NCI-H2107 (cell line): ENCODE data around the gene RGS13.

Experiments used
- DNase-seq: peaks from one replicate; lab custom pipeline; 2025; lab: John Stamatoyannopoulos, UW

RGS13 gene

DNA sequence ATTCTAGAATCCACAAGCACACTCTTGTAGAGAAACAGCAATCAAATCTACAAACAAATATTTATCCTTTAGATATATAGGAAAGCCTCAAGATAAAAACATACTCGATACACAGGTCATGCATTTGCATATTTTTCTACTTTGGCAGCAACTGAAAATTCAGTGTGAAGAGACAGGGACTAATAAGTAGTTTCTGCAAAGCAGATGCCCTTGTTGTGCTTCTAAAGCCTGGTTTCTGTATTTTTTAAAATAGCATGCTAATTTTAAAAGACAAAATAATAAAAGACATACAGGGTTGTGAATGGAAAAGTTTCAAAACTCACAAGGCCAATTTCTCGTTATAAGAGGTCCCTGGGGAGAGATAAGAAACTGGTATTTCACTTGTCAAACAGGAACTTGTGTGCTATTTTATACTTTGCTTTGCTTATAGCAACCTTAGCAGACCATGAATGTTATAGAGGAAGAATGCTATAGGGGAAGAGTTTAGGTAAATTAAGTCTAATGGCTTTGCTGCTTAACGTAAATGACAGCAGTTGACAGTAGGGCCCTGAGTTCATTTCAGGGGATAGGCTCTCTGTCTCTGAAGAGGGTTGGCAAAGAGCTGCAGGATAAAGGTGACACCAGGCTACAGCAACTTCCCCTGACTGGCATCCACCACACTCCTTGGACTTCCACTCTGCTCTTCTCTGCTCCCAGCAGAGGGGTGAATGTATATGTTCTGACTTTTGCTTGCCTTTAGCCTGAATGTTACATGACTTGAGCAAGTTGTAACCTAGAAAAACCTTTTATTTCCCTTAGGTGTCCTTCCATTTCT lies 9.4 kb upstream of the RGS13 start:
- no peak for DNase-seq

DNA sequence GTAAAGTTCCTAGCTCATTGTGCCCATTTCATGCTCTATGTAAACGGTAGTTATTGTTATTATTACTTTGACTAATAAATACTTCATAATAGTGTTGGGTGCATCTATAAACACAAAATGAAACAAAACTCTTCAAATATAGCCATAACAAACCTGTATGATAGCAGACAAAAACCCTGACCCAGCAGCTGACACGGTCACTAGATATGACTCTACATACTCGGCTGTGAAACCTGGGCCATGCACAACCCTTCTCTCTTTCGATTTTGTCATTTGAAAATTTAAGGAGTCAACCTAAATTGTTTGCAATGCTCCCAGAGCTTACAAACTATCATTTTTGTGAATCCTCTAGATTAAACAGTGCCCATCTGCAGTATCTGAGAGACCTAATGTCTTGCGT lies 8.0 kb upstream of the RGS13 start:
- DNase-seq: no peak

- DNase-seq: no peak
Measured at GRCh38 chr1:192628396-192629057, 7.4 kb upstream of the RGS13 start.

- no peak for DNase-seq
Measured at GRCh38 chr1:192629612-192630011, 6.3 kb upstream of the RGS13 start.

- no peak for DNase-seq
Measured at GRCh38 chr1:192630521-192631287, 5.2 kb upstream of the RGS13 start.

DNA sequence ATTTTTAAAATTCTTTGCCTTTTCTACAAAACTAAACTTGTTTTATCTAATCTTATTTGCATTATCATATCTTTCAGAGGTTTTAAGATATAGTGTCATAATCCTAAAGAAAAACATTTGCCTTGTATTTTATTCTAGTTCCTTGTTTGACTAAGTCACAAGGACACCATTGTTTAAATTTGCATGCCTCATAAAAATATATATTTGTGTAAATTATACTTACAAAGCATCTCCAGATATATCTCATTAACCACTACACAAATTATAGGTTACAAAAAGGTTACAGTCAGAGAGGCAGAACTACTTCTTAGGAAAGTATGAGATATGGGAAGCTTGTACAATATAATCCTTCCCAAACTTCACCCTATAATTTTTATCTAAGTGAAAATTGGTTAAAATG lies 4.2 kb upstream of the RGS13 start:
- DNase-seq: no peak

DNA sequence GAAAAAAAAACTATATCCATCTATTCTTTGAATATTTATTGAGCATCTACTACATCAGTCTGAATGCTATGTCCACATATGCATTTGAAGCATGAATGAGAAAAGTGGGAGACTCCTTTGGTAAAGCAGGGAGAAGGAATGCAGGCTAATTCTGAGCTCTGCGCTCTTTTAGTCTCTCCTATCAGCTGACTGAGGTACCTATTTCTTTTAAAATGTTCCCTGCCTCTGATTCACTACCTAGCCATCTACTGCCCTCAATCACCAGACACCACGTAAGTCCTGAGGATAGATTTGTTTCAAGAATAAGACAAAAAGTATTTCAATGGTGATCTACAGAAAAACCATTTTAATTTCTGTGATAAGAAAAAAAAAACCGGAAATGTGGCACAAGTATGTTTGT lies 3.8 kb upstream of the RGS13 start:
- no peak for DNase-seq

DNA sequence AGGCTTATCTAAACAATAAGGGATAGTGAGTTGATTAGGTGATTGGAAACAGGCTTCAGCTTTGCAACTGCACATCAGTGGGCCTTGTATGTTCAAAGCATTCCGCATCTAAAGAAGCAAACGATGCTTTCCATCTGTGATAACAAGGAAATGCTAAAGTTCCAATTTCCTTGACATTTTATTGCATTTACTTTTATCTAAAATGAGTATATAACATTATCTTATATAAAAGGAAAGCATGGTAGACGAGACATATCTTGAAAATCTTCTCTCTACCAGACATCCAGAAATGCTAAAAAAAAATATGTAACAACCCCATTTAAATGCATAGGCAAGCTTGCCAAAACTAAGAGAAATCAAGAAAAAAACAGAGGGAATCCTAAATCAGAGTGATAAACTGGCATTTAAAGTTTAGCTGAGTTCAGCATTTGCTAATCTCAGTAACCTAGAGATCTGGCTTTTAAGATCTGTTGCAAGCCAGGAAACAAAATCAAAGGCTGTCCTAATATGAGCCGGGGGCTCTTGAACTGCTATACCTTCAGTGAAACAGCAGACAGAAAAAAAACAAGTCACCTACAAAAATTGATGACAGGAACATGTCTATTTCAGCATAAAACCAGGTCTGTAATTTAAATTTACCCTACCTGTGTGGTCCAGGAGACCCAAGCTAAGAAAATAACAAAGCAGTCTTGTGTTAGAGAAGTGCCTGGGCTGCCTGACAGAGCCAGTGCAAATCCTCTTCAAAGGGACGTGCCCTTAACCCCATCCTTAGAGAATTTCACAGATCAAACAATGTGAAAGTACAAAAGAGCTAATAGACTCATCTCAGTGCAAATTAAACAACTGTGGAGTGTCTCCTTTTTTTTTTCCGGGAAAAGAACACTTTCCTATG lies 3.1 kb upstream of the RGS13 start:
- no peak for DNase-seq

GRCh38 chr1:192633533-192634253 lies 2.3 kb upstream of the RGS13 start:
- DNase-seq: no peak

DNA sequence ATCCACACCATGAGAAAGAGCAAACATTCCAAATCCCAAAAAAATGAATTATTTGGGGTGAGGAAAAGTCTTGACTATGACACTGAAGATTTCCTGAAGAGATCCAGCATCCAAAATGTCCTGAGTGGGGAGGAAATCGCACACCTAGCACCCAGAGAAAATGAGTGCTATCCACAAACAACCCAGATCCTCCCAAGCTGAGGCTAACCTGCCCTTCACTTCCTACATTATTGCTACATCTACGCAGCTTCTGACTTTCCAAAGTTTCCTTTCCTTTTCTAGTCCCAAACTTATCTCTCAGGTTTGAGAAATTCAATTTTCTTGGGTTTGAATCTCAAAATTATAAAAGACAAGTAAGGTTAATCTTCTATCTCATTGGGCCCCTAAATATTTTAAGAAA lies 906 bp upstream of the RGS13 start:
- no peak for DNase-seq

- no peak for DNase-seq
Measured at GRCh38 chr1:192639607-192640368, 3.8 kb downstream of the RGS13 start.

- DNase-seq: no peak
Measured at GRCh38 chr1:192652159-192652558, 16.2 kb downstream of the RGS13 start.

DNA sequence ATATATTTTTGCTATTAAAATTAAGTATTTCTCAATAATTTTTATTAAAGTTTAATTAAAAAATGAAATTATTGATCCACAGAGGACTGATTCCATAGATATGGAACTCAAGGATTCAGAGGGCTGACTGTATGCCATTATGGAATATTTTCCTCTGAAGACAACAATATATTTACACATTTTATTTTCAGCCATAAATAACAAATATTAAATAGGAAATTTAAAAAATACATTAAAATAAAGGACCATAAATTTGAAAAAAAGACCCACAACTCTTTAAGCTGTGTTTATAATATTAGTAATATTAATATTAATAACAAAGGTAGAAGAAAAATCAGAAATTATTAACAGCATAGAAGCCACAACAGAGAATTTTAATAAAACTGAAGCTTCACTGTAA lies 18.2 kb downstream of the RGS13 start:
- DNase-seq: no peak

DNA sequence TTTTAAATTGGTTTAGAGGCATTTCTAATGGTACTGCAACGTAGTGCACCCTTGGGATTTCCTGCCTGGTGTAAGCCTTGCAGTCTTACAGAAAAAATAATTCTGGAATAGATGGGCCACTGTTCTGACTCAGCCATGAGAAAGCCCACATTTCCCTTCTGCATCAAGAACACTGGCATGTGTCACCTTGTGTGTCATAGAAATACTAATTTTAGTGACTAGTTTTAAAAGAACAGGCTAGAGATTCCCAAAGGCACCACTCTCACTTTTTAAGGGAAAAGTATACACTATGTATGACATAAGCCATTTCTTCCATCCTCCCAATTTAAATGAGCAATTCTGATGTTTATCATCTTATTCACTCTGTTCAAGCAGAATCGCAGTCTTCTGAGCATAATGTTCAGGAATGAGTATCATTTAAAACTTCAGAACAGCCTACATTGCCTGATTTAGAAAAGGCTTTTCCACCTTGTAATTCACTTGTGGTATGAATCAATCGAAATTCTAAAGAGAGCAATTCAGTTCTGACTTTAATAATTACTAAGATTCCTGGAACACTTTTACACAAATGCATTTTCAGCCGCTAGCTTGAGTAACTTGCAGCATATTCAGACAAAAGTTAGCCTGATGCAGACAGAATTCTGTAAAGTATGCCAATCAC lies 18.8 kb downstream of the RGS13 start:
- no peak for DNase-seq

GRCh38 chr1:192657760-192658159 lies 21.8 kb downstream of the RGS13 start:
- no peak for DNase-seq

GRCh38 chr1:192658255-192658654 lies 22.3 kb downstream of the RGS13 start:
- DNase-seq: no peak

GRCh38 chr1:192660613-192661012 lies 24.7 kb downstream of the RGS13 start:
- no peak for DNase-seq

DNA sequence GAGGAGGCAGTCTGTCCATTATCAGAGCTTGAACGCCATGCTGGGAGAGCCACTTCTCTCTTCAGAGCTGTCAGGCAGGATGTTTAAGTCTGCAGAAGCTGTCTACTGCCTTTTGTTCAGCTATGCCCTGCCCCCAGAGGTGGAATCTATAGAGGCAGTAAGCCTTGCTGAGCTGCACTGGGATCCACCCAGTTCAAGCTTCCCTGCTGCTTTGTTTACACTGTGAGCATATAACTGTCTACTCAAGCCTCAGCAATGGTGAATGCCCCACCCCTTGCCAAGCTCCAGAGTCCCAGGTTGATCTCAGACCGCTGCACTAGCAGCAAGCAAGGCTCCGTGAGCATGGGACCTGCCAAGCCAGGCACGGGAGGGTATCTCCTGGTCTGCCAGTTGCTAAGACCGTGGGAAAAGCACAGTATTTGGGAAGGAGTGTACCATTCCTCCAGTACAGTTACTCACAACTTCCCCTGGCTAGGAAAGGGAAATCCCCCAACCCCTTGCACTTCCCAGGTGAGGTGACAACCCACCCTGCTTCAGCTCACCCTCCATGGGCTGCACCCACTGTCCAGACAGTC lies 32.5 kb downstream of the RGS13 start:
- no peak for DNase-seq

- no peak for DNase-seq
Measured at GRCh38 chr1:192669174-192669573, 33.2 kb downstream of the RGS13 start.

DNA sequence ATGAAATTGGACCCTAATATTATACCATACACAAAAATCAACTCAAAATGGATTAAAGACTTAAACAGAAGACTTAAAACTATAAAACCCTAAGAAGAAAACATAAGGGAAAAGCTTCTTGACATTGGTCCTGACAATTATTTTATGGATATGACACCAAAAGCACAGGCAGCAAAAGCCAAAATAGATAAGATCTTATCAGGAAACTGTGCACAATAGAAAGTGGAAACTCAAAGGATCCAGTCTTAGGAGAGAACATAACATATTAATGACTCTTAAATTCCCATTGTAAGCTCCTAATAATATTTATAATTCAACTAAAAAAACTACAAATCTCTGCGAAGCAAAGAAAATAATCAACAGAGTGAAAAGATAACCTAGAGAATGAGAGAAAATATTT lies 39.8 kb downstream of the RGS13 start:
- no peak for DNase-seq
